ENCODE data around the gene MYLK. TPM values are rescaled to one million over a fixed set of nuclear protein-coding genes. Genes with fewer than 3 reads are reported as not detected.

MYLK gene
- total RNA-seq, 1 experiment from 2014 or later = 20.5 TPM

DNA sequence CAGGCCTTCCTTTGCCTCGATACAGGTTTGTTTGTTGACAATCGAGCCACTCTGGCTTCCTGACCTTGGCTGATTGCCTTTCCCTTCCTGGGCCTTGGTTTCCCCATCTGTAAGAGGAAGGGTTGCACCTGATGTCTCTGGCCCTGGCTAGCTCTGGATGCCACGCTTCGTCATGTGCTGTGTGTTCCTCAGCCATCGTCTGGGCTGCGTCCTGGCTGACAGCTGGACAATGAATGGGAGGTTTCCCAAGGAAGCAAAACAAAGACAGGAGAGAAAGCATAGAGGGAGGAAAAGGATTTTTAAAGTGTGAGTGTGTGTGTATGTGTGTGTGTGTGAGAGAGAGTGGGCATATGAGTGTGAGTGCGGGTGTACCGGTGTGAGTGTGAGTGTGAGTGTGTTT, 234.0 kb downstream of the MYLK start:
- no peak for DNase-seq (ENCODE audit: low spot score)

DNA sequence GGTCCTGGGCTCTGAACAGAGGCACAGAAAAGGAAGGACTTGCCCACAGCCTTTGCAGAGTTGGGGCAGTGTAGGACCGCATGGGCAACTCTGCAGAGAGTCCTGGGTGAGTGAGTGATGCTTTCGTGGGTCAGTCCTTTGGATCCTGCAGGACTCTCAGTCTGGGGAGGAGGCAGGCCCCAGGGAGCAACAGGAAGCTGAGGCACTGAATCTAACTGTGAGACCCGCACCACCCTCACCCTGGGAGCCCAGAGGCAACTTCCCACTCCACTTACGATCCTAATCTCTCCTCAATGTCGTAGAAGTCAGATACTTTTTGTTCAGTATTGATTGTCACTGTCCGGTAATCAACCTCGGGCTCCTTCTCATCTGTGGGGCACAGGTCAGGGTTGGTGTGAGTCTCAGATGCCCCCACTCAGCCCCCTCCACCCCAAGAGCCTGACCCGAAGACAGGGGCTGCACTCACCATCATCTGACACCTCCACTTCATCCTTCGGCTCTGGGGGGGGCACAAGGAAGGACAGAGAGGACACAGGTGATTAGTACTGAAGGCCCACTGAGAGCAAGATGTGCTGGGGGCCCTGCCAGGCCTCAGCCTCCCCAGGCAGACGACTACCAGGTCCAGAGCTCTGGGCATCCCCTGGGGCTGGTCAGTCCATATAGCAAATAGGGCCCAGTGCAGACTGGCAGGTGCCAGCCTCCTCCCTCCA, 235.3 kb downstream of the MYLK start:
- no peak for DNase-seq (ENCODE audit: low spot score)

DNA sequence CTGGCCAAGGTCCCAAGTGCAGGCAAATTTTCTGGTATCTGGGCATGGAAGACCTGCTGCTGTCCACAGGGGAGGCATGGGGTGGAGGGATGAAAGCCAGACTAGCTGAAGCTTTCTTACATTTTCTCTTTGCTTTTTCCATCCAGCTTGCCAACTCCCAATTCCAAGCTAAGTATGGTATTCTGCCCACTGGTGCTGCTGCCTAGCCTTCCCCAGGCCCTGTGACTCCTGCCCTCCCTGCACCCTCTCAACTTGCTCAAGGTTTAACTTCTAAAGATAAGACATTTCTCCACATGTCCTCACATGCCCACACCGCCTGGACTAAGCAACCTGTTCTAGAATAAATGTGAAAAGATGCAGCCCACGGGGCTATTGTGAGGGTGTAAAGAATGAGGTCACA, 239.8 kb downstream of the MYLK start:
- no peak for DNase-seq (ENCODE audit: low spot score)

DNA sequence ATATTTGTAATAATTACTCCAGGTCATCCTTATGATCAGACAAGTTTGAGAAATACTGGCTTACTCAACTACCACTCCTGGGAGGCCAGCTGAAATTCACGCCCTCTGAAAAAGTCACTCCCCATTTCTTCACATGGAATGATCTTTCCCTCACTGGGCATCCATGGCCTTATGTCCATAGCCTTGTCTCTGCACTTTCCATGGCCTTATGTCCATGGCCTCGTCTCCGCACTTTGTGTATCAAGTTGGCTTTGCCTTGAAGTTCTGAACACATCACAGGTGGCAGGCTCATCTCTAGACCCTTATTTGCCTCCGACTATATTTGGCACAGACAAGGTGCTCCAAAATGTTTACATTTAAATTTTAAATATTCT, 241.2 kb downstream of the MYLK start:
- no peak for DNase-seq (ENCODE audit: low spot score)

DNA sequence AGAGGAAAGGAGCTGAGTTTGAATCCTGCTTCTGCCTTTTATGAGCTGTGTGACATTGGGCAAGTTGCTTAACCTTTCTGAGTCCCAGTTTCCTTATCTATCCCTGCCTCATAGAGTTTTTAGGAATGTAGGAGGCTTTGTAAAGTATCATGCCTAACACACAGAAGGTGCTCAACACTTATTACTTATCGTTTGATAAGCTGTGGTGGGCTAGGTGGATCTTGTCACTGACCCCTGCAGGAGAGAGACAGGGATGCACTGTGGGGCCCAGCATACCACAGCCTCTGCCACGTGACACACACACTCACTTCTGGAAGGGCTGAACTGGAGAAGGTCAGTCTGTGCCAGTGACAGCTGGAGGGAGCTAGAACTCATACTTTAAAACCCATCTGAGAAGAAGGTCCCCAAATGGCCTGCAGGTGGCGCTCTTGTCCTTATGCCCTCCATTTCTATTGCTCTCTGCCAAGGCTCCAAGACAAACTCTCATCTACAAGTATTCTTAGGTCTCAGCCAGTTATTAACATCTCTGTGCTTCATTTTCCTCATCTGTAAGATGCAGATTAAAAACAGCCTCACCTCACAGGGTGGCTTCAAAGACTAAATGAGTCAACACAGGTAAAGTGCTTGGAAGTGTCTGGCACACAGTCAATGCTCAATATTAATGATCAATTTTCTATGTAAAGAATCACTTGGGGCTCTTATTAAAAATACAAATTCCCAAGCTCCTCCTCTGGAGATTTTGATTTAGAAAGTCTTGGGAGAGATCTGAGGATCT, 241.8 kb downstream of the MYLK start:
- peak; percentile 99 for DNase-seq (ENCODE audit: low spot score)

DNA sequence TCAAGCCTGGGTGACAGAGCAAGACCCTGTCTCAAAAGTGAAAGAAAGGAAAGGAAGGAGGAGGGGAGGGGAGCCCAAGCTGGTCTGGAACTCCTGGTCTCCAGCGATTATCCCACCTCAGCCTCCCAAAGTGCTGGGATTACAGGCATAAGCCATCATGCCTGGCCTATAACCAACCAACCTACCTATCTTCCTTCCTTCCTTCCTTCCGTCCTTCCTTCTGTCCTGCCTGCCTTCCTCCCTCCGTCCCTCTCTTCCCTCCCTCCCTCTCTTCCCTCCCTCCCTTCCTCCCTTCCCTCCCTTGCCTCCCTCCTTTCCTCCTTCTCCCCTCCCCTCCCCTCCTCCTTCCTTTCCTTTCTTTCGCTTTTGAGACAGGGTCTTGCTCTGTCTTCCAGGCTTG, 242.6 kb downstream of the MYLK start:
- DNase-seq (ENCODE audit: low spot score) = no peak

DNA sequence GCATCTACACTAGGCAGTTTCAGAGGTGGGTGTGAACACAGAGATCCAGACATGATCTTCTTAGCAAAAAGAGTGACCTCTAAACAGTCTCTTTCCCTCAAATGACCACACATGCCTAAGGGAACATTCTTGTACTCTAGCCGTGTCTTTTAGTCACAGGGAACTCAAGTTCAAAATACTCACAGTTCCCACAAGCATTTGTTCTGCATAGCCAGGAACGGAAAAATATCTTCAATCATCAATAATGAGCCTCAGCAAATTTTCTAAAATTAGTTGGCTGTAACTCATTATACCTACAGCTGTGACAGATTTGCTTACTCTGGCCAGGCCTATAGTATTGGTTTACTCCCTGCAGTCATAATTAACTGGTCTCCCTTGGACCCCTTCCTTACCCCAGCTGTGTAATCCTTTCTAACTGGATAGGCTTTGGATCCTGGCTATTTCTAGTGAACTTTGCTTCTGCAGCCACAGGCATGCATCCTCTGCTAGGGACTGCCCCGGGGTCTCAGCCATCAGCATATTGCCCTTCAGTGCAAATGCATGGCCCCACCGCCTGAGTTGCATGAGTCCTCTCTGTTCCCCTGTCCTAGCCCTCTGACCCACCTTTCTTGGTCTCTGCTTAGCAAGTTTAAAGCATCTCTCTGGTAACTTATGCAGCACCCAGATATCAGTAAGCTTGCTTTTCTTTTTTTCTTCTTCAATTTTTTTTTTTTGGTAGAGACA, 243.2 kb downstream of the MYLK start:
- DNase-seq (ENCODE audit: low spot score) = no peak

DNA sequence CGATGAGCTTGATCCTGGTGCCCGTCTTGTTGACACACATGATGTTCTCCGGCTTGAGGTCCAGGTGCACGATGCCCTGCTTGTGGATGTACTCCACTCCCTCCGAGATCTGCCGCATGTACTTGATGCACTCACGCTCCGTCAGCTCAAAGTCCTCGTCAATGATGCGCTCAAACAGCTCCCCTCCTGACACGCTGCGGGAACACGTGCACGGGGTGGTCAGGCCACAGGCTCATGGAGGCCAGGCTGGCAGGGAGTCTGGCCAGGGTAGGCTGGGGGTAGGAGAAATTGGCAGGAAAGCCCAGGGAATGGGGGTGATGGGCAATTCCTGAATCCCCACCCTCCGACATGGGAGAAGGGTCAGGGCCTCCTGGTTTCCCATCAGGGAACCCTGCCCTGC, 243.8 kb downstream of the MYLK start:
- DNase-seq (ENCODE audit: low spot score) = no peak

DNA sequence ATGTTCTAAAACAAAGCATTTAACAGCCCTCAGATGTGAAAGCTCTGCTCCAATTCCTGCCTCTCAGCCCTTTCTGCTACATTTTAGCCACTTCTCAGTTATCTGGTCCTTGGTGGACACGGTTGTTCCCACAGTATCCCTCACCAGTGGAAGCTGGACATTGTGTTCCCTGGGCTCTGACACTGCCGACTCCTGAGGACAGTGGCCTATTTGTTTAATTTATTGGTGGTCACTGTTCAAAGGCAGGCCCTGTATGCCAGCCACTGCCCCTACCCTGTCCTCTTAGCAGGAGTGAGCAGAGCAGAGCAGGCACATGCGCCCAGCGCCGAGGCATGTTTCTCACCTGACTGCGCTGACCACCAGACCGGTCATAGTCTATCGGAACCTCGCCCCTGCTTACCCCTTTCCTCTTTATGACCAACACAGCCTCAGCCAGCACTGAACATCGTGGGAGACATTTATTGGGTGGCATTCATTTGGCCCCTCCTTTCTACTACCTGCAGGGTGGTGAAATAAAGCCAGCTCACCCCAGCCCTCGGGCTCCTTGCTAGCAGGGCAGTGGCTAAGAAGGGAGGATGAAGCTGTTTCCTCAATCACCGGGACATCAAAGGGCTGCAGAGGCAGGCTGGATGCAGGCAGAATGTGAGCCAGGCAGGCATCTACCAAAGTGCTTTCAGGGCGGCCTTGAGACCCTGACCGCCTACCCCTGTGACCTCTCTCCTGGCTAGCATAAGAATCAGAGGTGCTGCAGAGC, 245.0 kb downstream of the MYLK start:
- no peak for DNase-seq (ENCODE audit: low spot score)

DNA sequence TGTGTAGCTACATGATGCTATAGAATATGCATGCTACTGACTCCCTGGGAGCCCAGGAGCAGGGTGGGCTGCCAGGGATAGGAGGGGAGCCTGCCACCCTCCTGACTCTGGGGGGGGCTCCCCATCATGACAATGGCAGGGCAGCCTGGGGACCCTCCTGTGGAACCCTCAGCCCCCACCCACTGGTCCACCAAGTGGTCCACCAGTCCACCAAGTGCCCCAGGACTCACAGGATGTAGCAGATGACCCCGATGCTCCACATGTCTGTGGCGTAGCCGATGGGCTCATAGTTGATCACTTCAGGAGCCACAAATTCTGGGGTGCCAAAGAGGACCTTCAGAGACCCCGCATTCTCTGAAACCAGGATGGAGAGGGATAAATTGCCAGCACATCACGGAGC, 246.3 kb downstream of the MYLK start:
- DNase-seq (ENCODE audit: low spot score) = no peak

DNA sequence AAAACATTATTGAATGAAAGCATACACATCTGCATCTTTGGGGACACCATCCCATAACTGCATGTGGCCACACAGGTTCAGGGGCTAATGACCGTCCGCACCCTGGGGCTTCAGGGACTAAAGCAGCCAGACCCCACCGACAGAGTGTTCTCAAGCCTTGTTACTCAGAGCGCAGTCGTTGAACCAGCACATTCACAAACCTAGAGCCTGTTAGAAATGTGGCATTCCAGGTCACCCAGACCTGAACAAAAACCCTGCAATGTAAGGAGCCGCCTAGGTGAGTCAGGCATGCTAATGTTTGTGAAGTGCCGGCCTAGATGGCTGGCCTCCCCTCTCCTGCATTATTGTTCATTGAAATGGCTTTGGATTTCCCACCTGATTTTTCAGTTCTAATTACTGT, 247.0 kb downstream of the MYLK start:
- DNase-seq (ENCODE audit: low spot score) = no peak

DNA sequence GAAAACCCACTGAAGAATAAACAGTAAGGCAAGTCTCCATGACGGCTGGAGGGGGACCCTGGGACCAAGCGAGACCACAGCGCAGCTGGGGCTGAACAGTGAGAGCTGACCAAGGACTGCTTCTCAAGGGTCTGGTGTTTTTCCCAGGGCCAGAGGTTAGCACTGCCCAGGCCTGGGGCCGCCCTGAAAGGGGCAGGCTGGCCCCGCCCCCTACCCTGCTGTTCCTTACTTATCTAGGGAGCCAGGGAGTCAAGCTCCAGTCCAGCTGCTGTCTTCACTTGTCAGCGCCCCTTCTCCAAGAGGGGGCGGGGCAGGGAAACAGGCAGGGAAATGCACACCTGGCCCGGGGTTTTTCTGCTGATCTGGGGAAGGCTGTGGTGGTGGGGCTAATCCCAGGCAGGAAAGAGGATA, 247.7 kb downstream of the MYLK start:
- no peak for DNase-seq (ENCODE audit: low spot score)

DNA sequence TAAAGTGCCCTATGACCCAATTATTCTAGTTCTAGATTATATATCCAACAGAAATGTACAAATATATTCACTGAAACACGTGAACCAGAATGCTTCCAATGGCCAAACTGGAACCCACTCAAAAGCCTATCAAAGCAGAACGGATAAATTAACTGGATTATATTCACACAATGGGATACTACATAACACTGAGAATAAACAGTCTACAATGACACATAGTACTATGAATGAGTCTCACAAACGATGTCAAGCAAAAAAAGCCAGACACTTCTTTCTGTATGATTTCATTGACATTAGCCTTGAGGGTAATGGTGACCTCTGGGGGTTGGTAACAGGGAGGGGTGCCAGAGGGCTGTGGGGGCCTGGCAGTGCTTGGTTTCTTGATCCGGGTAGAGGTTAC, 248.4 kb downstream of the MYLK start:
- no peak for DNase-seq (ENCODE audit: low spot score)

DNA sequence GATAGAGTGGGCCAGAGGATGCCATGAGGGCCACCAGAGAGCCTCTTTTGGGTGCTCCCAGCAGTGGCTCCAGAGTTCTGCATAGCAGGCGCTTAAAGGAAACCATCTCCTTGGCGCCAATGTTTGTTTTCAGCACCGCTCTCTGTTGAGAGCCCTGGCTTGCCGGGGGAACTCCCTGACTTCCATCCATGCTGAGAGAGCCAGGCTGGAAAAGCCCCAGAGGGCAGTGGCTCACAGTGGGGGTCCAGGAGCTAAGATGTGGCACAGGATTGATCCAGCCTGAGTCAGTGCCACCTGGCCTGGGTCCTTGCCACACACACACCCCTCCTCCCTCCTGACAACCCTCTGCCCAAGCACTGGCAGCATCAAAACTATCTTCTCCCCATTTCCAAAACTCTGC, 248.9 kb downstream of the MYLK start:
- DNase-seq (ENCODE audit: low spot score) = no peak

DNA sequence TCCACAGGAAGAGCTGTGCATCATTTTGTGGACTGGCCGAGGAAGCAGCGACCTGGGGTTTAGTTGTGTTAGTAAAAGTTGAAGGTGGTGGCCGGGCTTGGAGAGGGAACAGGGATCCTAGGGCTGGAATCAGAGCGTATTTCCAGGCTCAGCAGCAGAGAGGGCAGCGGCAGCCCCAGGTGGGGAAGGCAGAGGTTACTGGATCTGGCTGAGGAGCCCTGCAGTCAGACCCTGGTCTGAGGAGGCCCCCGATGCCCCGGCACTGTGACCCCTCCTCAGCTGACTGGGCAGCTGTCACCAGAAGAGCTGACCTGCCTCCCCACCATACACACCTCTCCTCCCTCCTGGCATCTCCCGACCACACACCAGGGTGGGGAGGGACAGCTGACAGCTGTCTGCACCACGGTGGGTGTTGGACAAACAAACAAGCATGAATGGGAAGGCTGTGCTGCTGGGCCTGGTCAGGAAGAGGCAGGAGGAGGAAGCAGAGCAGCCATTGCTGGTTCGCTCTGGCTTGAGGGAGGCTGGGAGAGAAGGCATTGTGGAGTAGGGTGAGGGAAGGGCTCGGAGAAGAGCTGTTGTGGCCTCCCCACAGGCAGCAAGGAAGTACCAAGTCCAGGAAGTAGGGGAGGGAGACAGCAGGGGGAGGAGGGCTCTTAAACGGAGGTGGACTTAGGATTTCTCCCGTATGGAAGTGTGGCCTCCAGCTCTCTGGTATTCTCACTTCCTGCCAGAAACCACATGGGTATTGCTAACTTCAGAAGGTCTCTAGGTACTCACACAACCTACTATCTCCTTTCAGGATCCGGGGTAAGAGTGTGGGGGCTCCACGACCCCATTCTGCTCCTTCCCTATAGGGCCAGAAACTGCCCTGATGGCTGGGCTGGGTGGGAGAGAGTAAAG, 249.7 kb downstream of the MYLK start:
- DNase-seq (ENCODE audit: low spot score) = no peak

DNA sequence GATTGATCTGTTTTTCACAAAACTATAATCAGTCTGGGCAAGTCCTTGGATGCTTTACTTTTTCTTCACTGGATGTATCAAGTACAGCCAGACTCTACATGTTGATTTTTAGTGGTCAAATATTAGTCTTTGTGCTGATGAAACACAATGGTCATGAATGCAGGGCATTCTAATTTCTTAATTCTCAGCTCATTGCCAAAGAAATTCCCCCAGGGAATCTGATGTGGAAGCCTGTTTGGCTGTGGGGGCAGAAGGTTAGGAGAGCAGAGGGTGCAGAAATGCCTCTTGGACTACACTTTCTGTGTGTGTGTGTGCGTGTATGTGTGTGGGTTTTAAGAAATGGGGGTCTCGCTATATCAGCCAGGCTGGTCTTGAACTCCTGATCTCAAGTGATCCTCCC, 250.6 kb downstream of the MYLK start:
- DNase-seq (ENCODE audit: low spot score) = no peak

DNA sequence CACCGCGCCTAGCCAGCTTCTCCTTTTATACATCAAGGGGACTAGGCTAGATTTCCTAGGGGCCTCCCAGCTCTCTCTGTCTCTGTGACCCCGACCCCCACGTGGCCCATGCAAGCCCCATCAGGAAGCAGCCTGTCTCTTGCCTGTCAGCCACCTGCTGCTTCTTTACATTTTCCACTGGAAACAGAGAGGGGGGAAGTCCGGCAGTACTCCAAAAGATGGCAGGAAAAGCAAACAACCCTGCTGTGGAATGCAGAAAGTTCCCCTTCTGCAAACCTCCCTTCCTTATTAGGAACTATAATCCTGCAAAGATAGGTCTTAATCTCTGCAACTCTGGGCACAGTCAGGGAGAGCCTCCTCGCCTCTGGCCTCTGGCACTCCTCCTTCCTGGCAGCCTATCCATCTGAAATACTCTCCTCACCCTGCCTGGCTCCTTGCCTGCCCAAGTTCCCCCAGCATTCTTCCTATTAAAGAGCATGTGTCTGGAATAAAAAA, 251.9 kb downstream of the MYLK start:
- no peak for DNase-seq (ENCODE audit: low spot score)

DNA sequence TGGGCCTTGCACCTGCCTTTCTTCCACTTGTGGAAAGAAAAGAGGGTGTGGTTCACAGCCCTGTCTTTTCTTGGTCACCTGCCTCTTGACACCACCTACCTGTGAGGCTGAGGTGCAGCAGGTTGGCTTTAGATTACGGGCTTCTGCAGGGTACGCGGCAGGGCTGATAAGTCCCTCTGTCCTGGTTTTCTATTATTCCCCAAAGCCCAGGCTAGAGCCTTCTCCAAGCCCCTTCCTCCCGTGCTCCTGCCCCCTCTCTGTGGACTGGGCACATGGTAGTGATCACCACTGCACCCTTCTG, 254.4 kb downstream of the MYLK start:
- DNase-seq (ENCODE audit: low spot score) = no peak

DNA sequence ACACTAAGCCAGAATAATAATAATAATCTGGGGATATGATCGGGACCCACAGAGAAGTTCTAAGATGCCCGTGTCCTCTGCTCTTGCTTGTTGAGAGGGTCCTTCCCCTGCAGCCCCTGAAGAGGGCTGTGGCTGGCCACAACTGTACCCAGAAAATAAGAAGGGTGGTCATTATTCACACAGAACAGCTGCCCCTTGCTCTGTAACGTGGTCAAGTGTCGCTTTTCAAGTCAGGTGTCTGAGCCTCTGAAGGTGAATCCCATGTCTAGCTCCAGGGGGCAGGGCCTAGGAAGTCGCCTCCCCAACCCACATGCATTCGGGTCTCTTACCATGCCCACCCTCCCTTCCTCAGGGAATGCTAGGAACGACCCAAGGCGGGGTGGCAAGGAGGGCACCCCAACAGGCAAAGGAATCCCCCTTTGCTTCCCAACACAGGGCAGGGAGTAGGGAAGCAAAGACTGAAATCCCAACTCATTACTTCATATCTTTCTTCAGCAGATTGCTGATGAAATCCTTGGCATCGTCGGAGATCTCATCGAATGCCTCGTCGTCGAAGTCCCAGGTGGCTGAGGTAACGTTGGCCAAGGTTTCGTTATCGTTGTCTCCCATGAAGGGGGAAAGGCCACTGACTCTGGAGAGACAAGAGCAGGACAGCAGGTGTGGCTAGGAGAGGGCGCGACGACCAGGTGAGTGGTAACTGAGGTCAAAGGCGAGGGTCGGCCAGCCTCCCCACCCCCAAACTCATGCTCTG, 255.0 kb downstream of the MYLK start:
- no peak for DNase-seq (ENCODE audit: low spot score)
